ENCODE data around the gene RCAN3. TPM values are rescaled to one million over a fixed set of nuclear protein-coding genes. Genes with fewer than 3 reads are reported as not detected.

Gene RCAN3
- total RNA-seq, 1 experiment from 2014 or later, result 25.6 TPM

- Histone ChIP-seq H4K20me1 (ENCODE audit: low read length) (no peaks in the 10 kb centered on the region), H3K27ac (ENCODE audit: low read length) (peak overlapping the region; percentile 83), H3K9me3 (ENCODE audit: low read length) (no peaks in the 10 kb centered on the region), H3K4me1 (ENCODE audit: insufficient read depth, low read length) (peaks cover 57% of the 10 kb centered on the region), H3K36me3 (ENCODE audit: low read depth, low read length) (peaks cover 2% of the 10 kb centered on the region; the same call in 1 of the 2 replicates), H3K9ac (ENCODE audit: low read length) (peak overlapping the region; percentile 35), H3K4me3 (ENCODE audit: low read length) (peak overlapping the region; percentile 51; the same call in 1 of the 2 replicates), H3K27me3 (ENCODE audit: low read length) (no peaks in the 10 kb centered on the region), H3K79me2 (ENCODE audit: low read length) (no peaks in the 10 kb centered on the region), H3F3A (ENCODE audit: low read length, unreplicated experiment) (no peaks in the 10 kb centered on the region), H3K4me2 (ENCODE audit: low read length) (peak overlapping the region; percentile 80), H3K9me2 (replicated peaks; ENCODE audit: low read length) (no peaks in the 10 kb centered on the region), H2AFZ (ENCODE audit: low read length) (no peak overlapping the region)
- BruUV-seq (replicated peaks), result no TSS peak
- intact Hi-C loops (cut with micrococcal nuclease), result no loop called here
- ATAC-seq (no peak), DNase-seq (no peak)
- POLR2A ChIA-PET (ENCODE audit: unreplicated experiment), result no interaction called here
- TF ChIP-seq EZH2phosphoT487 (IDR thresholded peaks at IDR 0.05; ENCODE audit: borderline replicate concordance, low read length), result no peak
- peak; percentile 77 for TF ChIP-seq CTCF (conservative IDR thresholded peaks at IDR 0.05; ENCODE audit: low read depth, low read length)
- TF ChIP-seq EZH2 (IDR thresholded peaks at IDR 0.05; ENCODE audit: low read length, unreplicated experiment), result no peak
- CTCF ChIA-PET, result no interaction called here
Observed at GRCh38 chr1:24541711-24542346, 39.2 kb downstream of the RCAN3 start.

- DNase-seq, result peak; percentile 86
Observed at GRCh38 chr1:24544239-24544638, 41.6 kb downstream of the RCAN3 start.

More at GRCh38 chr1:24544239-24544638, 41.6 kb downstream of the RCAN3 start:
- Histone ChIP-seq H3K4me3 (ENCODE audit: low read length) (no peak overlapping the region), H3K9me2 (replicated peaks; ENCODE audit: low read length) (no peaks in the 10 kb centered on the region), H3K27ac (ENCODE audit: low read length) (peak overlapping the region; percentile 75), H4K20me1 (ENCODE audit: low read length) (no peaks in the 10 kb centered on the region), H3F3A (ENCODE audit: low read length, unreplicated experiment) (no peaks in the 10 kb centered on the region), H3K36me3 (ENCODE audit: low read depth, low read length) (peaks cover 2% of the 10 kb centered on the region; the same call in 1 of the 2 replicates), H2AFZ (ENCODE audit: low read length) (peak overlapping the region; percentile 42; the same call in 1 of the 2 replicates), H3K27me3 (ENCODE audit: low read length) (no peaks in the 10 kb centered on the region), H3K9ac (ENCODE audit: low read length) (peak overlapping the region; percentile 15), H3K4me1 (ENCODE audit: insufficient read depth, low read length) (peaks cover 57% of the 10 kb centered on the region), H3K9me3 (ENCODE audit: low read length) (no peaks in the 10 kb centered on the region), H3K79me2 (ENCODE audit: low read length) (no peaks in the 10 kb centered on the region), H3K4me2 (ENCODE audit: low read length) (peak overlapping the region; percentile 48)
- no peak for TF ChIP-seq EZH2phosphoT487 (IDR thresholded peaks at IDR 0.05; ENCODE audit: borderline replicate concordance, low read length)
- no peak for TF ChIP-seq EZH2 (IDR thresholded peaks at IDR 0.05; ENCODE audit: low read length, unreplicated experiment)
- TF ChIP-seq CTCF (conservative IDR thresholded peaks at IDR 0.05; ENCODE audit: low read depth, low read length), result no peak
- ChIA-PET POLR2A (ENCODE audit: unreplicated experiment) (no interaction called here), CTCF (no interaction called here)
- peak; percentile 51 for ATAC-seq
- intact Hi-C loops (cut with micrococcal nuclease), result no loop called here
- no TSS peak for BruUV-seq (replicated peaks)

Measured in PC-3 (cell line).